ENCODE results near the gene MAPRE3.
A peak's percentile ranks its signal among the peaks of the same experiment; 100 is the strongest.
"Not testable (repeated sequence)": the region's sequence is repeated elsewhere in the genome, so short reads cannot be mapped to it uniquely, and the experiment has no call there.

The MAPRE3 gene

GRCh38 chr2:26970244-26970927 lies at the start of gene MAPRE3:
MAPRE3 (plus strand) TSS chr2:26970637; CDS start chr2:27022219, 51,582 bp downstream.
- peak; percentile 91 for DNase-seq (ENCODE audit: low read depth, low spot score)

DNA sequence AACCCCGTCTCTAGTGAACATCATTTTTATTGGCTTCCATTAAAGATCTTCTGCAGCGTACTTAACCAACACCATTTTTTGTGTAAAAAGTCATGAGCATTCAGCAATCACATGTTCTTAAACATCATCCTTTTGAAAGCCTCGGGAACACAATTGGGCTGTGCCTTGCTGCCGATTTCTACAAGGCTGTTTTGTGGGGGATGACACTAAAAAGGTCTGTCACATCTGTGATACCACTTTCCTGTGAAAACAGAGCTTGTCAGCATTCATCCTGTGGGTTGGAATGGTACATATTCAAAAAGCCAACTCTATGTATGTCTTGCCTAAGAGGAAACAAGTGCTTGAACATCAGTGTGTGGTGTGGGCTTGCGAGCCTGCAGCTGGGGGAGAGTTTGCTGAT lies 49.1 kb upstream of the MAPRE3 start:
- DNase-seq (ENCODE audit: low read depth, low spot score) = no peak

DNA sequence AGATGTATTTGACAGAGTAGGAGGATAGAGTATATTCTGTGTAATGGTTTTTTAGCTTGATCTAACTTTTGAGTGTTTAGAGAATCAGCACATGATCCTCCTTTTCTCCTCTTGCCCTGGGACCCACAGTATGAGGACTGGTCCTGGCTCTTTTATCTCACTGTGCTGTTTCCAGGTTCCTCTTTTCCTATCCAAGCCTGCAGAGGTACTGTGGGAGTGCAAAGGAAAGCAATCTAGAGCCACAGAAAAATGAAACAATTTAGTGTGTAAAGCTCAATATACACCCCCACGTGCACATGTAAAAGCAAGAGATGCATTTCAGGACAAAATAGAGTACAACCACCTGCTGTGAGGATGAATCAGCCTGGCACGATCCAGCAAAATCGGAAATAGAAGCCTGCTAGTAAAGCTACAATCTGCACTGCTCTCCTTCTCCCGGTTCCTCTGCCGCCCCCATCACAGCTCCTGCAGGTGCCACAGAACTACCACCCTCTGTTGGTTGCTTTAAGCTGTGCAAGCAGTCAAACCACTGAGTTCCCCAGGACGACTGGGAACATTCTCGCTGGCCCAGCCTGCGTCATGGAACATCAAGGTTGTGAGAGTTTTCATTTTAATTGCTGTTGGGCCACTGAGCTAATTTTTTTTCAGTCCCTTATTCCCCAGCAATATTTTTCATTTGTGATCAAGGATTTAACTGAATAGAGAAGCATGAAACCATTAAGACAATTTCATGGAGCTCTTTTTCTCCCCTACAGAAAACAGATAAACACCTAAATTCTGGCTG lies 47.8 kb upstream of the MAPRE3 start:
- no peak for DNase-seq (ENCODE audit: low read depth, low spot score)

GRCh38 chr2:26923189-26923466 lies 47.3 kb upstream of the MAPRE3 start:
- DNase-seq (ENCODE audit: low read depth, low spot score) = not testable (repeated sequence)

DNA sequence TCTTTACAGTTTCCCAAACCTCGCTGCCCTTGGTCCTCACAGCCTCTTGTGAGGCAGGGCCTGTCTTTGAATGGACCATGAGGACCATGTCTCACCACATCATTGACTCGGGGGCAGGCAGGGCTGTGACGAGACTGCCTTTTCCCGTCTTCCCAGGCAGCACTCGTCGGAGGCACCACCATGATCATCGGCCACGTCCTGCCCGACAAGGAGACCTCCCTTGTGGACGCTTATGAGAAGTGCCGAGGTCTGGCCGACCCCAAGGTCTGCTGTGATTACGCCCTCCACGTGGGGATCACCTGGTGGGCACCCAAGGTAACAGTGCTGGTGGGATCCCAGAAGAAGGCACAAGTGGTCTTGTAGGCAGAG lies 45.7 kb upstream of the MAPRE3 start:
- DNase-seq (ENCODE audit: low read depth, low spot score) = no peak

- no peak for DNase-seq (ENCODE audit: low read depth, low spot score)
These were observed 45.2 kb upstream of the MAPRE3 start for GRCh38 chr2:26925100-26925791.

DNA sequence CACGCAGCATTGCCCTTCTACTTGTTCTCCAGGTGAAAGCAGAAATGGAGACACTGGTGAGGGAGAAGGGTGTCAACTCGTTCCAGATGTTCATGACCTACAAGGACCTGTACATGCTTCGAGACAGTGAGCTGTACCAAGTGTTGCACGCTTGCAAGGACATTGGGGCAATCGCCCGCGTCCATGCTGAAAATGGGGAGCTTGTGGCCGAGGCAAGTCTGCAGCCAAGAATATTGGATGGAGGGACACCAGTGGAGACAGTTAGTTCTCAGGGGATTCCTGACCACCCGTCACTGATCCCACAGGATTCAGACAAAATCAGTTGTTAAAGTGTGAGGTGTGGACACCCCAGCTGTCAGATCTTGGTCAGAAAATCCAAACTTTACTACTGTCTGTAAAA lies 43.2 kb upstream of the MAPRE3 start:
- no peak for DNase-seq (ENCODE audit: low read depth, low spot score)

DNA sequence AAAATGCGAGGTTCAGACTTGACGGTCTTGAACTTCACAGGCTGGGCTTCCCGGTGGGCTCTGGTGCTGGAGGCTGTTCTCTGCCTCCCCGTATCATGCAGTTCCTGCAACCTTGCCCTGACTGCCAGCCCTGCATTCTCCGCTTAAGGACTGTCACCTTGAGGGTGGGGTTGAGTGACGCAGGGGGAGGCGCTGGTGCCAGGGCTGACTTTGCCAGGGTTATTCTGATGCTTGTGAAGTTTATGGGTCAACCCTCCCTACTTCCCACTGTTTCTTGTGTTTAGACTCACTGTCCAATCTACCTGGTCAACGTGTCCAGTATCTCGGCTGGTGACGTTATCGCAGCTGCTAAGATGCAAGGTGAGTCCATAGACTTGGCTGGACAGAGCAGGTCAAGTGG lies 37.5 kb upstream of the MAPRE3 start:
- DNase-seq (ENCODE audit: low read depth, low spot score) = no peak

- no peak for DNase-seq (ENCODE audit: low read depth, low spot score)
These were observed 36.8 kb upstream of the MAPRE3 start for GRCh38 chr2:26933431-26934334.

- DNase-seq (ENCODE audit: low read depth, low spot score) = no peak
These were observed 36.1 kb upstream of the MAPRE3 start for GRCh38 chr2:26934335-26934724.

DNA sequence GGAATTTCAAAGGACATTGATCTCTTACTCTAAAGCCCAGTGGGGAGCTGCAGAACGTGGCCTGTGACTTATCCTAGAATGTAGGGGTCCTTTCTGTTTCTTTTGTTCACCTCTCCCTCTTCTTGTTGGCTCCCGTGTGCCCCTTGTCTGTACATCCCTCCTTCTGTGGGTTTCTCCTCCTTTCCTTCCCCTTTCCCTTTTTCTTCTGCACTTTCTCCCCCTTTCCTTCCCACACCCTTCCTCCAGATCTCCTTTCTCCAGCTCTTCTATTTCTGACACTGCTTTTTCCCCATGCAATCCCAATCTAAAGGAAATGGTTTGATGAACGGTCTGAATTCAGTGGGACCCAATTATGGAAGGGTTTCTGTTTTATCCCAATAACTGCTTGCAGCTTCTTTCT lies 35.5 kb upstream of the MAPRE3 start:
- no peak for DNase-seq (ENCODE audit: low read depth, low spot score)

DNA sequence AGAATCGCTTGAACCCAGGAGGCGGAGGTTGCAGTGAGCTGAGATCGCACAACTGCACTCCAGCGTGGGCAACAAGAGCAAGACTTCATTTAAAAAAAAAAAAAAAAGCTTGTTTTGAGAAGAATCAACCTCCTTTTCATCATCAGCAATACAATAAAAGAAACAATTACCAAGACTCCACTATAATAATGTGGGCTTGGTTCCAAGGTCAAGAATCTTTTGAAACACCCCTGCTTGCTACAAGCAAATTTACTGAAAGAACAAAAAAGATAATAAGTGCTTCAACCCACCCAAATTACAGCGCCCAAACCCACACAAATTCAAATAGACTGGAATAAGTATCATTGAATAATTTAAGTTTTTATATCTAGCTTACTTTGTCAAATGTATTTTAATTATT lies 33.6 kb upstream of the MAPRE3 start:
- no peak for DNase-seq (ENCODE audit: low read depth, low spot score)

DNA sequence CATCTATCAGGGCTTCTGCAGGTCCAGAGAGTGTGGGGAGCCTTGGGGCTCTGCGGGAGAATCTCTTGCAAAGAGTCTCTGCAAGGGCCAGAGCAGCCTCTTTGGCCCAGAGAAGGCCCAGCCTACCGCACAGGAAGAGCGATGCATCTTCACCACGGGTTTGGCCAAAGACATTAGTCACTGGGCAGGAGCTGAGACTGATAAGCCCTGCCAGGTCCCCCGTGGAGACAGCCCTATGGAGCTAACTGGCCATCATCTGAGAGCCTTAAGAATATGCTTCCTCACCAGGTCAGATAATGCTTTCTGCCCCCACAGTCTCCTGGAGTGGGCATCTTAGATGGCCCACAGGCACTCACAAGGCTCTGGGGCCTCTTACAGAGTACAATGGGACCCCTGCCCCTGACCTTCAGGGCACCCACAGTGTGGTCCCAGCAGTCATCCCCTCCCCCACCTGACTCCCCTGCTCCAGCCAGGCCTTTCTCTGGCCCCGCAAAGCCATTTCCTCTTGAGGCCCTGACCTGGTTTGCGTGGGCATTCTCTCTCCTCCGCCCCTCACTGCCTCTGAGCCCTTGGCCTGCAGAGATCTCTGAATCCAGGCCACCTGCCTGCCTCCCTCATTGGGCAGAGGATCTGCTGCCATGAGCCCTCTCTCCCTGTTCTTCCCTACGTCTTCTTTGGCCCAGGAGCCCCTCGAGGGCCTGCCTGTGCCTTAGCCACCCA lies 31.9 kb upstream of the MAPRE3 start:
- DNase-seq (ENCODE audit: low read depth, low spot score) = no peak

GRCh38 chr2:26940001-26940400 lies 30.4 kb upstream of the MAPRE3 start:
- DNase-seq (ENCODE audit: low read depth, low spot score) = no peak

GRCh38 chr2:26941486-26941885 lies 29.0 kb upstream of the MAPRE3 start:
- no peak for DNase-seq (ENCODE audit: low read depth, low spot score)

DNA sequence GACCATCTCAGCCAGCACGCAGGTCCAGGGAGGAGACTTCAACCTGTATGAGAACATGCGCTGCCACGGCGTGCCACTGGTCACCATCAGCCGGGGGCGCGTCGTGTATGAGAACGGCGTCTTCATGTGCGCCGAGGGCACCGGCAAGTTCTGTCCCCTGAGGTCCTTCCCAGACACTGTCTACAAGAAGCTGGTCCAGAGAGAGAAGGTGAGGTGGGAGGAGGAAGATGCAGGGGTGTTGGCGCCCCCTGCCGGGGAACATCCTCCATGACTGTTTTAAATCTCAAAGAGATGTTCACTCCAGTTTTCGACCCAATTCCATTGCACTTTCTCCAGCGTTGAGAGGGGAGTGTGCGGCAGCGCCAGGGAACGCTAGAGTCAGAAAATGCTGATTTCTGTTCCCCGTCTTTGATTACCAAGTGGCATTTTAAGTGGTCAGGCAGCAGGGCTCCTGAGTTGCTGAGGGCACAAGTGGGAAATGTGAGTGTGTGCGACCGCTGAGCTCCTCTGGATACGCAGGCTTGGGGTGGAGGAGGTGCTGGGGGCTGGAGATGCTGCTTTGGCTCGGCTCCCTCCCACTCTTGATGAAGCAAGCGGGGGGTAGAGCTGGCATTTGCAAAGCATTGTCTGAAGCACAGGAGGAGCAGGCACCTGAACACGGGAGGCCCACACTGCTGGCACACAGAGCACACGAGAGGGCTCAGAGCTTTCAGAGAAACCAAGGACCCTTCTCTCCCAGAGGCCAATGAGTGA lies 27.7 kb upstream of the MAPRE3 start:
- peak; percentile 67 for DNase-seq (ENCODE audit: low read depth, low spot score)

GRCh38 chr2:26945991-26946750 lies 24.3 kb upstream of the MAPRE3 start:
- no peak for DNase-seq (ENCODE audit: low read depth, low spot score)

GRCh38 chr2:26946841-26947784 lies 23.3 kb upstream of the MAPRE3 start:
- DNase-seq (ENCODE audit: low read depth, low spot score) = no peak

DNA sequence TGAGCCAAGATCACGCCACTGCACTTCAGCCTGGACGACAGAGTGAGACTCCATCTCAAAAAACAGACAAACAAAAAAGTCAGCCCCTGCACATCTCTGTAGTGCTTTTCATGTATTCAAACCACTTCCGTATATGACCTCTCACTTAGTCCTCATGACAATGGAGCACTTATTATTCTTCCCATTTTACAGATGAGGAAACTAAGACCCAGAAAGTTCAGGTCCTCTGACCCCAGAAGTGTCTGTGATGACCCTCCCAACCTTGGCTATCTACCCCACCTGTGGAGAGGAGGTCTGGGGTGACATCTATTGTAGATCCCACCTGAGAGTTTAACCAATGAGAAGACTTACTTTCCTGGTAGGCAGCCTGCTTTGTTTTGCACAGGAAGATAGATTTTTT lies 21.6 kb upstream of the MAPRE3 start:
- no peak for DNase-seq (ENCODE audit: low read depth, low spot score)
